K562 (cell line): Measurements from ENCODE around the gene SDK1.

Experiments used
- BRCA1 ChIP-seq, 2 experiments: fragments of 450-650 bp in 1 of 2; sonication (generic) in 1 of 2; formaldehyde crosslinking in 1 of 2; IDR thresholded peaks; 2 replicates each; pipeline versions ENCODE4 v1.5.0 to v1.6.1; 2017 to 2020; ENCODE audit warnings: mild to moderate bottlenecking in 1 of 2, missing genetic modification reagents in 1 of 2
- CBX5 ChIP-seq: IDR thresholded peaks from 2 replicates; pipeline ENCODE4 v1.6.1; 2014; ENCODE audit warnings: low read depth, borderline replicate concordance
- EZH2 ChIP-seq: IDR thresholded peaks from 2 replicates; pipeline ENCODE4 v1.6.1; 2012; ENCODE audit warnings: low read depth, mild to moderate bottlenecking, inconsistent platforms, low read length, borderline replicate concordance
- FOXJ3 ChIP-seq: sonication (generic); formaldehyde crosslinking; IDR thresholded peaks from 2 replicates; pipeline ENCODE4 v1.4.0; 2020; ENCODE audit warnings: mild to moderate bottlenecking, missing genetic modification reagents
- IRF2 ChIP-seq: sonication (generic); formaldehyde crosslinking; IDR thresholded peaks from 2 replicates; pipeline ENCODE4 v1.8.1; 2022; ENCODE audit warnings: mild to moderate bottlenecking, missing genetic modification reagents
- NR1H2 ChIP-seq: sonication (generic); formaldehyde crosslinking; IDR thresholded peaks from 2 replicates; pipeline ENCODE4 v1.4.0; 2020; ENCODE audit warnings: mild to moderate bottlenecking, missing genetic modification reagents
- POLR2A ChIP-seq: fragments of 450-650 bp; conservative IDR thresholded peaks from 2 replicates; pipeline ENCODE4 v1.6.1; 2016
- RFX5 ChIP-seq: IDR thresholded peaks from 2 replicates; pipeline ENCODE4 v1.6.1; 2011; ENCODE audit warnings: low read depth, mild to moderate bottlenecking, improper control_type of control experiment, low read length
- SMAD3 ChIP-seq: fragments of 450-650 bp; formaldehyde crosslinking; conservative IDR thresholded peaks from 2 replicates; pipeline ENCODE4 v1.4.0; 2020; ENCODE audit warnings: mild to moderate bottlenecking
- TAF1 ChIP-seq: IDR thresholded peaks from 2 replicates; pipeline ENCODE4 v1.6.1; 2011; ENCODE audit warnings: mild to moderate bottlenecking, low read length, moderate library complexity; ENCODE audit not compliant: insufficient read depth, control insufficient read depth, severe bottlenecking; ENCODE audit errors: extremely low read depth
- TF ChIP-seq, protein P1 (sequence below): fragments of 450-650 bp; IDR thresholded peaks from 2 replicates; pipeline ENCODE4 v1.6.1; 2018; ENCODE audit warnings: mild to moderate bottlenecking, low read depth; ENCODE audit not compliant: partially characterized antibody
- TF ChIP-seq, protein P2 (sequence below), 3 experiments: IDR thresholded peaks in 2 of 3; conservative IDR thresholded peaks in 1 of 3; 2 replicates each; pipeline ENCODE4 v1.5.1; 2011 to 2012; ENCODE audit warnings: low read length in 3 of 3, mild to moderate bottlenecking in 3 of 3, control low read depth in 2 of 3, improper control_type of control experiment in 1 of 3, inconsistent platforms in 1 of 3, low read depth in 1 of 3, mixed read lengths in 1 of 3, moderate library complexity in 1 of 3; ENCODE audit not compliant: insufficient read depth in 2 of 3
- TF ChIP-seq, protein P3 (sequence below), 2 experiments: fragments of 450-650 bp in 1 of 2; sonication (generic) in 1 of 2; formaldehyde crosslinking in 1 of 2; IDR thresholded peaks in 1 of 2; conservative IDR thresholded peaks in 1 of 2; 2 replicates each; pipeline versions ENCODE4 v1.6.1 to v1.8.1; 2016 to 2023; ENCODE audit warnings: mild to moderate bottlenecking in 2 of 2, moderate library complexity in 2 of 2, inconsistent platforms in 1 of 2, missing genetic modification reagents in 1 of 2

DNA sequence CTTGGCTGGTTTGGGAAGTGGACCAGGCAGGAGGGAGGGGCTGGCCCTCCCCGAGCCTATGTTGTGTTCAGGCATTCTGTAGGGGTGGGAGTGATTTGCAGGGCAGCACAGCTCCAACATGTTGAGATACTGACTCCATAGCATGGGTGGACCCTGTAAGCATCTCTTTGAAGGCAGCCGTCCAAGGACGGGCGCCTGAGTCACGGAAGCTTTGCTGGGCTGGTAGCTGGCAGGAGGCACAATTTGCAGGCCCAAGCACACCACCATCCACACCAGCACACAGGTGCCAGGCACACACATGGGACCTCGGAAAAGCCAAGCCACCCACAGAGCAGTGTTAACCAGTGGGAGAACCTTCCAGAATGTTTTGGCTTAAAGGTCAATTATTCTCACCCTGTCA lies 875.9 kb downstream of the SDK1 start:
- TF ChIP-seq TAF1 (no peak), POLR2A (no peak), CBX5 (no peak), EZH2 (no peak), SMAD3 (CRISPR knock-in tag) (no peak), FOXJ3 (CRISPR knock-in tag) (no peak), IRF2 (CRISPR knock-in tag) (no peak), BRCA1 (IDR thresholded peaks at IDR 0.05) (no peak), BRCA1 (CRISPR knock-in tag; IDR thresholded peaks at IDR 0.05) (no peak), NR1H2 (CRISPR knock-in tag) (no peak), RFX5 (no peak)
- TF ChIP-seq, protein P1, sequence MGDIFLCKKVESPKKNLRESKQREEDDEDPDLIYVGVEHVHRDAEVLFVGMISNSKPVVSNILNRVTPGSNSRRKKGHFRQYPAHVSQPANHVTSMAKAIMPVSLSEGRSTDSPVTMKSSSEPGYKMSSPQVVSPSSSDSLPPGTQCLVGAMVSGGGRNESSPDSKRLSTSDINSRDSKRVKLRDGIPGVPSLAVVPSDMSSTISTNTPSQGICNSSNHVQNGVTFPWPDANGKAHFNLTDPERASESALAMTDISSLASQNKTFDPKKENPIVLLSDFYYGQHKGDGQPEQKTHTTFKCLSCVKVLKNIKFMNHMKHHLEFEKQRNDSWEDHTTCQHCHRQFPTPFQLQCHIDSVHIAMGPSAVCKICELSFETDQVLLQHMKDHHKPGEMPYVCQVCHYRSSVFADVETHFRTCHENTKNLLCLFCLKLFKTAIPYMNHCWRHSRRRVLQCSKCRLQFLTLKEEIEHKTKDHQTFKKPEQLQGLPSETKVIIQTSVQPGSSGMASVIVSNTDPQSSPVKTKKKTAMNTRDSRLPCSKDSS = no peak
- TF ChIP-seq, protein P2, sequence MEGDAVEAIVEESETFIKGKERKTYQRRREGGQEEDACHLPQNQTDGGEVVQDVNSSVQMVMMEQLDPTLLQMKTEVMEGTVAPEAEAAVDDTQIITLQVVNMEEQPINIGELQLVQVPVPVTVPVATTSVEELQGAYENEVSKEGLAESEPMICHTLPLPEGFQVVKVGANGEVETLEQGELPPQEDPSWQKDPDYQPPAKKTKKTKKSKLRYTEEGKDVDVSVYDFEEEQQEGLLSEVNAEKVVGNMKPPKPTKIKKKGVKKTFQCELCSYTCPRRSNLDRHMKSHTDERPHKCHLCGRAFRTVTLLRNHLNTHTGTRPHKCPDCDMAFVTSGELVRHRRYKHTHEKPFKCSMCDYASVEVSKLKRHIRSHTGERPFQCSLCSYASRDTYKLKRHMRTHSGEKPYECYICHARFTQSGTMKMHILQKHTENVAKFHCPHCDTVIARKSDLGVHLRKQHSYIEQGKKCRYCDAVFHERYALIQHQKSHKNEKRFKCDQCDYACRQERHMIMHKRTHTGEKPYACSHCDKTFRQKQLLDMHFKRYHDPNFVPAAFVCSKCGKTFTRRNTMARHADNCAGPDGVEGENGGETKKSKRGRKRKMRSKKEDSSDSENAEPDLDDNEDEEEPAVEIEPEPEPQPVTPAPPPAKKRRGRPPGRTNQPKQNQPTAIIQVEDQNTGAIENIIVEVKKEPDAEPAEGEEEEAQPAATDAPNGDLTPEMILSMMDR (IDR thresholded peaks at IDR 0.05 in 2 of 3, conservative IDR thresholded peaks at IDR 0.05 in 1 of 3; ENCODE audit: insufficient read depth in 2 of 3, low read depth in 1 of 3, low read length in 3 of 3) = no peak
- TF ChIP-seq, protein P3, sequence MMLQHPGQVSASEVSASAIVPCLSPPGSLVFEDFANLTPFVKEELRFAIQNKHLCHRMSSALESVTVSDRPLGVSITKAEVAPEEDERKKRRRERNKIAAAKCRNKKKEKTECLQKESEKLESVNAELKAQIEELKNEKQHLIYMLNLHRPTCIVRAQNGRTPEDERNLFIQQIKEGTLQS (IDR thresholded peaks at IDR 0.05) = no peak
- TF ChIP-seq, protein P3 (CRISPR knock-in tag; conservative IDR thresholded peaks at IDR 0.05) = no peak
